Measurements from ENCODE around the gene GALT. TPM values are rescaled to one million over a fixed set of nuclear protein-coding genes. Genes with fewer than 3 reads are reported as not detected.

The GALT gene
- total RNA-seq, 1 donor from 2014 or later = 73.4 TPM

DNA sequence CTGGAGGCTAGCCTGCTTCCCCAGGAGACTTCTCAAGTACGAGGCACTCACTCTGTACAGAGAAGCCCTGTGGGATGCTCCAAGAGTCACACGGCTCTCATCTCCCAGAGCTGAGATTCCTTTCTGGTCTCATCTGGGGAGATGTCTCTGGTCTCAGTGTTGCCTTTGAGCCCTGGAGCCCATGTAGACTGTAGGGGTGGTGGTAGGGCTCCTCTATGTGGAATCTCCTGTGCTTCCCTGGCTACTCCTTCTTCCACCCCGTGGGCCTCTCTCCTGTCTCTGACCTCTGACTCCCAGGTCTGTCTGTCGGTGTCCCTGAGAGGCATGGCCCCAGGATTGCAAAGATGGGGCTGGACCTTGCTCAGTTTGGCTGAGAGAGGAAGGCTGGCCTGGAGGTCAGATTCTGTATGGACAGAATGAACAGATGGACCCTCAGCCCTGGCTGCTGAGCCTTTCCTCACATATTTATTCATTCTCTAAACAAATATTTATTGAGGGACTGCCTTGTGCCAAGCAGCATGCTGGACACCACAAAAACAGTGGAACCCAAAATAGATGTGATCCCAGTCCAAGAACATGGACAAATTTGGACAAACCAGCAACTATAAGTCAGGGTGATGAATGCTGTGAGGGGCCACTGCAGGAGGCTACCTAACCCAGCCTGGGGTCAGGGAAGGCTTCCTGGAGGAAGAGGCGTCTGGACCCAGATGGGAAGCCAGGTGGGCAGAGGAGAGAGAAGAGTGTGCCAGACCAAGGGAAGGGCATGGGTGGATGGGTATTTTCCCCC, 42.0 kb downstream of the GALT start:
- Mint-ChIP-seq H3K4me3 (no peak overlapping the region), H3K9me3 (no peaks in the 10 kb centered on the region), H3K36me3 (ENCODE audit: low read depth) (no peaks in the 10 kb centered on the region), H3K4me1 (peaks cover 2% of the 10 kb centered on the region), H3K27me3 (no peaks in the 10 kb centered on the region), H3K27ac (no peak overlapping the region)
- no peak for DNase-seq
- intact Hi-C loops (cut with micrococcal nuclease) = no loop called here

DNA sequence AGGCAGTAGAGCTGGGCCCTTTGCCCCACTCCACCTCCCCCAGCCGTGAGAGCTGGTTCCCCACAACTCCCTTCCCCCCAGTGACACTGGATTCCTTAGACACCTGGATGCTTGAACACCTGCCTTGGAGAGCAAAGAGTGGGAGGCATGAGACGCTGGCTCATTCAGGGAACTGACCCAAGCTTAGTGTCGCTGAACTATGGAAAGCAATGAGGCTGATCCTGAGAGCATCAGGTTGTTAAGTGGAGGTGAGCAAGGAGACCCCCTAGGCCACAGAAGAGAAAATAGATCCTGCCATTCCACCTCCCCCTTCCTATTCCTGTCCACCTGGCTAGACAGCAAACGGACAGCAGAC, 42.6 kb downstream of the GALT start:
- intact Hi-C loops (cut with micrococcal nuclease) = no loop called here
- H3K4me1 Mint-ChIP-seq = peaks cover 2% of the 10 kb centered on the region
- H3K4me3 Mint-ChIP-seq = no peak overlapping the region
- H3K9me3 Mint-ChIP-seq = no peaks in the 10 kb centered on the region
- no peaks in the 10 kb centered on the region for H3K36me3 Mint-ChIP-seq (ENCODE audit: low read depth)
- DNase-seq = no peak
- no peaks in the 10 kb centered on the region for H3K27me3 Mint-ChIP-seq
- no peak overlapping the region for H3K27ac Mint-ChIP-seq

DNA sequence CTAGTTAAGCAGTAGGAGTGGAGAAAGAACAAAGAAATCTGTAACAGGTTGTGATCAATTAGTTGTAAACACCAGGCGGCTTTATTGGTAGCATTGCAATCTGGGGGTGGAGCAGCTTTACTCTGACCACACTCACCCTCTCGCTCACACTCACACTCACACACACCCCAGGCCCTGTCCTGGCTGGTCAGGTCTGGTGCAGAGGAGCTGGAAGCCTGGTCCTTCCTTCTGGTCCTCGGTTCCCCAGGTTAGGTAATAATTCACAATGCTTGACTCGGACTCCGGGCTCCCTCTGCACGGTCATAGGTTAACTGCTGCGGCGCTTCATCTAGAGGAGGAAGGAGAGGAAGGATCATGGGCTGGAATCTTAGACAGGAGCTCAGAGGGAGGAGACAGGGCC, 43.0 kb downstream of the GALT start:
- DNase-seq = no peak
- no peaks in the 10 kb centered on the region for H3K36me3 Mint-ChIP-seq (ENCODE audit: low read depth)

DNA sequence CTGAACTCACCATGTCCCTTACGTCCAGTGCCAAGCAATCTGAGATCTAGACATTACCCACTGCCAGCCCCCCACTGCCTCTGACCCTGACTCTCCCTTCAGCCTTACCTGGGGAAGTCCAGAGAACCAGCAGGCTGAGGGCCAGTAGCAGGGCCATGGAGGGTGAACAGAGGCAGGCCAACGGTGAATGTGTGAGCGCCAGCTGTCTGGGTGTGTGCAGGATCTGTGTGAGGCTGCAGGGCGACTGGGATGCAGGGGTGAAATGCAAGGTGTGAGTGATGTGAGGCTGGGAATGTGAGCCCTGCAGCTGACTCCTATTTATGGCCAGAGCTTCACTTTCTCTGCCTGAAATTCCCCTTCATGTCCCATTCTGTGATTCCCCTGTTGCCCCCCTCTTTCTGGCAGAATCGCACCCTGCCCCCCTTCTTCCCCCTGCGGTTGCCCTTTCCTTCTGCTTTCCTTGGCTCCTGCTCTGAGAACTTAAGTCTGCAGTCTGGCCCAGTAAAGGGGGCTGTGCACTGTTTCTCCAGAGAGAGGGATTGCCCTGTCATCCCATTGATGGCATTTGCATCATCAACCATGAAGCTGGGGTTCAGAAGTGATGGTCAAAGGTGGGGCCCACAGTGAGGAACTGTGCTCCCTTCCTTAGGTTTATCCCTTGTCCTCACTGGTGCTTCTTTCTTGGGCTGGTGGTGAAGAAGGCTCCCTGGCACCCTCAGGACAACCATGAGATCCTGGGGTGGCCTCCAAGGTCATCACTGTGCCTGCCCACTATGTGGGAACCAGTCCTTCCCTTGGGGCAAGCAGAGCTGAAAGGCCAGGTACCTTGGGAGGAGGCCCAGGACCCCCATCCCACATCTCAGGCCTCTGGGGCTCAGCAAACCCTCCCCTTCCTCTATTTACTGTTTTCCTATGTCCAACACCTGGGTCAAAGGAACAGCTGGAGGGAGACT, 44.8 kb downstream of the GALT start, which contains the start of gene CCL19:
Gene CCL19 (minus strand): TSS at position 294 of the 953 bp plus-strand sequence. CDS start 137 bp downstream, at position 157.
- DNase-seq = no peak
- no peaks in the 10 kb centered on the region for H3K36me3 Mint-ChIP-seq (ENCODE audit: low read depth)
- intact Hi-C loops (cut with micrococcal nuclease) = no loop called here

More for the DNA sequence above, 43.0 kb downstream of the GALT start:
- H3K4me1 Mint-ChIP-seq = peaks cover 2% of the 10 kb centered on the region
- H3K4me3 Mint-ChIP-seq = no peak overlapping the region
- H3K27ac Mint-ChIP-seq = no peak overlapping the region
- no peaks in the 10 kb centered on the region for H3K27me3 Mint-ChIP-seq
- intact Hi-C loops (cut with micrococcal nuclease) = no loop called here
- no peaks in the 10 kb centered on the region for H3K9me3 Mint-ChIP-seq

DNA sequence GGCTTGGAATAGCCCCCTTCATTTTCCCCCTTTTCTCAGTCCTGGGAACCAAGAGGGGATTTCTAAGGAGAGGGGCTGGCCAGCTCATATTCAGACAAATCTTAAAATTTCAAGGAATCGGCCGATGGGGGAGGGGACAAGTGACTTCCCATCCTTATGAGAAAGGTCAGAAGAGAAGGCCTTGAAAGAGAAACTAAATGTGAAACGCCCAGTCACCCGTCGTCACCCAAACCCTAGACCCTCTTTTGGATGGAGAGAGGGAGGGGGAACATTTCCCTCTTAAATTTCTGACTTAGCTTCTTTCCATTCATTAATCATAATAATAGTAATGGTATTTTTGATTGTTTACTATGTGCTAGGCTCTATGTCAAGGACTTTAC, 45.5 kb downstream of the GALT start:
- no peak overlapping the region for H3K27ac Mint-ChIP-seq
- no peaks in the 10 kb centered on the region for H3K36me3 Mint-ChIP-seq (ENCODE audit: low read depth)
- H3K27me3 Mint-ChIP-seq = peaks cover 3% of the 10 kb centered on the region
- H3K4me3 Mint-ChIP-seq = no peak overlapping the region
- no peak for DNase-seq
- H3K9me3 Mint-ChIP-seq = no peaks in the 10 kb centered on the region
- H3K4me1 Mint-ChIP-seq = no peaks in the 10 kb centered on the region
- intact Hi-C loops (cut with micrococcal nuclease) = no loop called here

More for the DNA sequence above, 44.8 kb downstream of the GALT start, which contains the start of gene CCL19:
- Mint-ChIP-seq H3K27ac (no peak within 1 kb of the TSS), H3K4me3 (no peak within 1 kb of the TSS), H3K27me3 (peaks cover 3% of the 10 kb centered on the region), H3K4me1 (no peaks in the 10 kb centered on the region), H3K9me3 (no peaks in the 10 kb centered on the region)

DNA sequence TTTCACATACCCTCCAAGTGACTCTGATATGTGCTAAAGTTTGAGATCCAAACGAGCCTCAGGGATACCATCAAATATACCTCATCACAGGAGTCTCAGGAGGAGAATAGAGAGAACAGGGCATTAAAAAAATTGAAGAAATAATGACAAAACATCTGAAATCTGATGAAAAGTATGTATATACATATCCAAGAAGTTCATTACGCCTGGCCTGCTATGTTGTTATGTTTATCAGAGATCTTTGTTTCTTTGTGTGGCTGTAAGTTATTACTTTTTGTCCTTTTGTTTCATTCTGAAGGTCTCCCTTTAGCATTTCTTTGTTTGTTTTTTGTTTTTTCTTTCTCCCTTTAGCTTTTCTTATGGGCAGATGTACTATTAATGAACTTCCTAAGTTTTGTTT, 47.1 kb downstream of the GALT start:
- no peak for DNase-seq
- intact Hi-C loops (cut with micrococcal nuclease) = no loop called here
- Mint-ChIP-seq H3K4me3 (no peak overlapping the region), H3K27me3 (peaks cover 3% of the 10 kb centered on the region), H3K9me3 (no peaks in the 10 kb centered on the region), H3K27ac (no peak overlapping the region), H3K4me1 (no peaks in the 10 kb centered on the region), H3K36me3 (ENCODE audit: low read depth) (no peaks in the 10 kb centered on the region)

DNA sequence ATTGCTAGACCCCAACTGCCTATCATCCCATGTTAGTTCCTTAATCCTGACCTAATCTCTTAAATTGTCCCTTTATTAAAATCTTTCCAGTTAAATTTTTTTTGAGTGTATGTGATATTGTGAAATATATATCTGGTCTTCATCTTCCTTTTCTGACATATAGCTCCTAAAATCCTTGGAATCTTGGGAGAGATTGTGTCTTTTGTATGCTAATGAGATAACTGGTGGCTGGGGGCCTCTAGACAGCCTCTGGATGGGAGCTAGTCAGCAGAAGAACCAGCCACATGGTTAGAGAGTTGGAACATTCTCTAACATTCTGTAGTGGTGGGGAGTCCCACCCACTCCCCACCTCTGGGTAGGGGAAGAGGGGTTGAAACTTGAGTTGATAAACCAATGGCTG, 48.3 kb downstream of the GALT start:
- no peak overlapping the region for H3K27ac Mint-ChIP-seq
- no peak for DNase-seq
- H3K4me3 Mint-ChIP-seq = no peak overlapping the region
- no peaks in the 10 kb centered on the region for H3K36me3 Mint-ChIP-seq (ENCODE audit: low read depth)
- intact Hi-C loops (cut with micrococcal nuclease) = no loop called here
- H3K4me1 Mint-ChIP-seq = no peaks in the 10 kb centered on the region
- no peaks in the 10 kb centered on the region for H3K9me3 Mint-ChIP-seq
- H3K27me3 Mint-ChIP-seq = peaks cover 9% of the 10 kb centered on the region

Other genes starting within 250 kb of the GALT start
- 13.6 and 16.3 TPM in 2 replicates for gene FAM219A, start 188.1 kb upstream of the GALT start, total RNA-seq
- gene DNAI1, start 187.9 kb upstream of the GALT start, total RNA-seq = not detected in 2 replicates
- not detected in 2 replicates for gene ENHO, start 123.7 kb upstream of the GALT start, total RNA-seq
- gene CNTFR, start 57.0 kb upstream of the GALT start, total RNA-seq = not detected in 2 replicates
- 34.8 and 36.1 TPM in 2 replicates for gene RPP25L, start 34.6 kb upstream of the GALT start, total RNA-seq
- gene DCTN3, start 26.2 kb upstream of the GALT start, total RNA-seq = 50.9 and 57.0 TPM in 2 replicates
- 0.14 TPM in 1 of 2 replicates, not detected in the other for gene ARID3C, start 17.6 kb upstream of the GALT start, total RNA-seq
- gene SIGMAR1, start 8.9 kb upstream of the GALT start, total RNA-seq = 117 and 128 TPM in 2 replicates
- 29.7 and 34.4 TPM in 2 replicates for gene IL11RA, start 5.5 kb downstream of the GALT start, total RNA-seq
- 0.52 and 0.70 TPM in 2 replicates for gene CCL27, start 16.0 kb downstream of the GALT start, total RNA-seq
- not detected in 2 replicates for gene CCL19, start 44.6 kb downstream of the GALT start, total RNA-seq
- gene CCL21, start 63.5 kb downstream of the GALT start, total RNA-seq = not detected in 2 replicates

Measured in activated CD4-positive, alpha-beta T cell treated with anti-CD3 and anti-CD28 coated beads, Interleukin-2, amount 10 ng/mL, durations not matched to agents 24 days and 14 days (primary cell).